CD4-positive, alpha-beta T cell treated with Interleukin-1 beta for 1 hour (primary cell): Measurements from ENCODE around the gene C3orf22.
"Not testable (repeated sequence)": the region's sequence is repeated elsewhere in the genome, so short reads cannot be mapped to it uniquely, and the experiment has no call there.

Experiments
- DNase-seq, 2 donors: peaks; one replicate each; pipeline ENCODE4 v3.0.0-alpha.2; 2020 to 2022

The C3orf22 gene, protein sequence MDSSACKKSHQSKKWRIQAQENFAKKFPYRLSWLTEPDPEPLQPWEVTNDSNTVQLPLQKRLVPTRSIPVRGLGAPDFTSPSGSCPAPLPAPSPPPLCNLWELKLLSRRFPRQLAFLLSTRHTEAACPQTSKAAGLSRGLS

DNA sequence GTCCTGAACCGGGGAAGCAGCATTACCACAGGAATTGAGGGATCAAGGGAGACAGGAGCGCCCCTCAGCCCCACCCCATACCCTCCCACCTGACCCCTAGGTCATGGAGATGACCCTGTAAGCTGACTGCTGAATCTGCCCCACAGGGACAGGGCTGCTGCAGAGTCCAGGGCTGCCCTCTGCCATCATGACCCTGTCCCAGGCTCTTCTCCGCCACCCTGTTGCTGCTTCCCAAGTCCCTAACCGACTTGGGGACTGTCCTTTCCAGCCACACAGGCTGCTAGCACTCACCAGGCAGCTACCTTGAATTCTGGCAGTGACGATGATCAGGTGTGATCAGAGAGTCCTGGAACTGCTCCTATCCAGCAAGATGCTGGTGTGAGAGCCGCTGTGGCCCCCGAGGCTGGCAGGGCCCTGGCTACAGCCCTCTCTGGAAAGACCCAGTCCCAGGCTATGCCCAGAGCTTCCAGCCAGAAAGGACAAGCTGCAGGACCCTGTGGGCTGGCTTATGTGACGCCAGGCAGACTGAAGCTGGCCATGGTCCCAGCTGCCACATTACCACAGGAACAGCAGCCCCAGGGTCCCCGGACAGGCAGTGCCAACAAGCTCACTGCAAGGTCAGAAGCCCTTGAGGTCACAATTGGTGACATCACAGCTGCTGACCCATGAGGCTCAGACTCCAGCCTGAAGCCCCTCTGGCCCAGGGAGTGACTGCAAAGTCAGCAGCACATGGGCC is at the start of gene C3orf22:
Gene C3orf22, minus strand, starts transcription at position 597 of the 736 bp plus-strand sequence. CDS start 5,542 bp downstream, outside the sequence.
- DNase-seq = no peak

DNA sequence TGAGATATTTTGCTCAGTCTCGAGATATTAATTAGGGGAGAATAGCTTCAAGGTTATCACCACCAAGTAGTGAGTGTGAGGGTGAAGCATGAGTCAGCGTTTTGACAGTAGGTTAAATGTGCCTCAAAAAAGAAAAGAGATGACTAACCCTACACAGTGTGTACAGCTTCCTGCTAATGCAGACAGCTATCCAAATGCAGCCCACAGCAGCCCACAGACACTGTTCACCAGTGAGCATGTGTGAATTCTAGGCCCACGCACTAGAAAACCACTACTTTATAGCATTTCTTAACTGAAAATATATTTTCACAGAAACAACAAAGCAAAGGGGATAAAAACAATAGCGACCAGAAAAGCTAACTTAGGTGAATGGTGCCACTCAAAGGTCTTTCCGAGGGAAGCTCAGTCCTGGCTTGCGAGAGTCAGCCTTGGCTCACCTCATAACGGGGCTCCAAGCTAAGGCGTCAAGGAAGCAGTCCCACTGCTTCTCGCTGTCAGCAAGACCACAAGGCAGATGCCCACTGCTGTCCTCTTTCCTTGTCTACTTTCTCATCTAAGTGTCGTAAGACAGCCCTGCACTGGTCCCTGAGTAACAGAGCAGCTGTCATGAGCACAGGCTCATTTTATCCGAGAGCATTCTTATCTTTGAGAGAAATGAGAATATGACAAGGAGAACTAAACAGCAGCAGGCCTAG is 48.6 kb upstream of the C3orf22 start:
- peak in 1 of 2 donors; percentile 11 for DNase-seq

DNA sequence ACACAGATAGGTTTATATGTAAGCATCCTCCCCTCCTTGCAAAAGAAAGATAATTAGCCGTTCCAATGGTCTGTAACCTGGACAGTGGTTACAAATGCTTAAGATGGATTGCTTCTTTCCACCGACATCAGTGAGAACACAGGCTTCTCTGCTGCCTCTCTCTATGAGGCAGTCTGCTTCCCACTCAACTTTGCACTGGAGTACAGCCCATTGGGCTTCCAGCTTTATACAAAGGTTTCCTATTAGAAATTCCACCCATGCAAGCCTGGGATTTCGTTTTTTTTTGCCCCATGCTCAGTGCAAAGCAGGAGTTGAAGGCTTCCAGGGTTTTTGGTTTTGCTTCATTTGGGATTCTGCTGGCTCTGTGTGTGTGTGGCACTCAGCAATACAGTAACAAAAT is 47.3 kb upstream of the C3orf22 start:
- no peak for DNase-seq

DNA sequence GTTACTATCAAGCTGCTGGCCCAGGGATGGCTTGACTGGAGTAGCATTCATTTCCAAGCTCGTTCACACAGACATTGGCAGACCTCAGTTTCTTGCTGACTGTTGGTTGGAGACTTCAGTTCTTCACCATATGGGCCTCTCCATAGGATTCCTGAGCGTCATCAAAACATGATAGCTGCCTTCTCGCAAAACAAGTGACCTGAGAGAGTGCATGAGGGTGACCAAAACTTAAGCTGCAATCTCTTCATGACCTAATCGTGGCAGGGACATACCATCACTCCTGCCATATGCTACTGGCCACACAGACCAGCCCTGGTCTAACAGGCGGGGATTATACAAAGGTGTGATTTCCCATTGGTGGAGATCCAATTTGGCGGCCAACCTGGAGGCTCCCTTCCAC is 46.0 kb upstream of the C3orf22 start:
- no peak for DNase-seq

DNA sequence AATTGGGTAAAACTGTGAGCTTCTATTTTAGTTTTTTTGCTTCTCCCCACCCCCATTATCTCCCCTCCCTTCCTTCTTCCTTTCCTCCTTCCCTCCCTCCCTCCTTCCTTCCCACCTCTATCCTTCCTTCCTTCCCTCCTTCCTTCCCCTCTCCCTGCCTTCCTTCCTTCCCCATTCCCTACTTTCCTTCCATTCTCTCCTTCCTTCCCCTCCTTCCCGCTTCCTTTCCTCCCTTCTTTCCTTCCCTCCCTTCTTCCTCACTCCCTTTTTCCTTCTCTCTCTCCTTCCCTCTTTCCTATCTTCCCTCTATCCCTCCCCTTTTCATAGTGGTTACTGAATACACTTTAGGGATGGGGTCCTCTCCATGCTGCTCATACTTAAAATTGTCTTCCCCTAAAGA is 40.4 kb upstream of the C3orf22 start:
- DNase-seq = no peak

DNA sequence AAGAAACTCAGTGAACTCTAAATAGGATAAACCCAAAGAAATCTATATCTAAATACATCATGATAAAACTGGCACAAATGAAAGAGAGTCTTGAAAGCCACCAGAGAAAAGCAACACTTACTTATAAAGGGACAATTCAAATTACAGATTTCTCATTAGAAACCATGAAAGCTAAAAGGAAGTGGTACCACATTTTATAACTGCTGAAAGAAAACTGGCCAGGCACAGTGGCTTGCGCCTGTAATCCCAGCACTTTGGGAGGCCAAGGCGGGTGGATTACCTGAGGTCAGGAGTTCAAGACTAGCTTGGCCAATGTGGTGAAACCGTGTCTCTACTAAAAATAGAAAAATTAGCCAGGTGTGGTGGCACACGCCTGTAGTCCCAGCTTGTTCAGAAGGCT is 36.7 kb upstream of the C3orf22 start:
- not testable (repeated sequence) for DNase-seq

DNA sequence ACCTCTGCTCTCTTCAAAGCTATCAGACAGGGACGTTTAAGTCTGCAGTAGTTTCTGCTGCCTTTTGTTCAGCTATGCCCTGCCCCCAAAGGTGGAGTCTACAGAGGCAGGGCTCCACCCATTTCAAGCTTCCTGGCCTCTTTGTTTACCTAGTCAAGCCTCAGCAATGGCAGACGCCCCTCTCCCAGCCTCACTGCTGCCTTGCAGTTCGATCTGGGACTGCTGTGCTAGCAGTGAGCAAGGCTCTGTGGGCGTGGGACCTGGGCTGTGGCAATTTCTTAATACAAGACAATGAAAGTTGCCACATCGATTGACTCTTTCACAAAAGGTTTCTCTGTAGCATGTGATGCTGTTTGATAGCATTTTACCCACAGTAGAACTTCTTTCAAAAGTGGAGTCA is 32.8 kb upstream of the C3orf22 start:
- not testable (repeated sequence) for DNase-seq

DNA sequence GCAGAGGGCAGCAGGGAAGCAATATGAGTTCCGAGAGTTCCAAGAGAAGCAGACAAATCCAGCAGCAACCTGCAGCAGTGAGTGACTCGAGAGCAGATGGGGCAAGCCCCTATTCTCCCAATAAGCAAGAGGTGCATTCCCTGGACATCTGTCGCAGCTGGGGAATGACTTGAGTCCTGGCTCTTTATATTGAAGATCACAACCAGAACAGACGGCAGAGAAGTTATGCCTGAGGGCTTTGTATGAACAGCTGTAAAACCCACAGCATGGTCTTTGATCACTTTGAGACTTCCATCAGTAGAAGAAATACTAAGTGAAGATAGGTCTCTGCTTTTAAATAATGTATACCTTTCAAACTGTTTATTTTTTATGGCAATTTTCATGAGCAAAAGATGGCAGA is 23.6 kb upstream of the C3orf22 start:
- no peak for DNase-seq

DNA sequence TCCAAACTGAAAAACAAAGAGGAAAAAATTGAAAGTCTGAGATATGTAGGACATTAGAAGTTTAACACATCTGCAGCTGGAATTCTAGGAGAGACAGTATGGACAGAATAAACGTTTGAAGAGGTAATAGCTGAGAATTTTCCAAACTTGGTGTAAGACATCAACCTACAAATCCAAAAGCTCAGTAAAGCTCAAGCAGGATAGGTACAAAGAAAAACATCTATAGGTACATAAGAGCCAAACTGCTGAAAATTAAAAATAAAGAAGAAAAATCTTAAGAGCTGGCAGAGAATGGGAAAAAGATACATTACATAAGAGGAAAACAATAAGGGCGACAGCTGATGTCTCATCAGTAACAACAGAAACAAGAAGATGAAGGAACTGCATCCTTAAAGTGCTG is 22.8 kb upstream of the C3orf22 start:
- DNase-seq = no peak

DNA sequence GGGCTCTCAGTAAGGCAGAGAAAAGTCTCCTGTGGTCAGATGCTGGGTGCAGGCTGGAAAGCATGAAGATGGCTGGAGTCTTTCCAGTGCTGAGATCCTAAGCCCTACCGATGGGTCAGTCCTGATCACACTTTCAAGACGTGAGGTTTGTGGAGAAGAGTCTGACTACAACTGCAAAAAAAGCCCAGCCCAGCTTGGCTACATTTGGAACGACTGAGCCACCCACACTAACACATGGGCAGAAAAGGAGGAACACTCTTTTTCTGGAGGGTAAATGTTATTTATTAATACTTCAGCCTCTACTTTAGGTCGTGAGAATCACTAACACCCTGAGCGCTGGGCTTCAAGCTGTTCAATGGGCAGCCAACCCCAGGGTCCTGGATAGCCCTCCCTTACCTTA is 22.0 kb upstream of the C3orf22 start:
- no peak for DNase-seq

DNA sequence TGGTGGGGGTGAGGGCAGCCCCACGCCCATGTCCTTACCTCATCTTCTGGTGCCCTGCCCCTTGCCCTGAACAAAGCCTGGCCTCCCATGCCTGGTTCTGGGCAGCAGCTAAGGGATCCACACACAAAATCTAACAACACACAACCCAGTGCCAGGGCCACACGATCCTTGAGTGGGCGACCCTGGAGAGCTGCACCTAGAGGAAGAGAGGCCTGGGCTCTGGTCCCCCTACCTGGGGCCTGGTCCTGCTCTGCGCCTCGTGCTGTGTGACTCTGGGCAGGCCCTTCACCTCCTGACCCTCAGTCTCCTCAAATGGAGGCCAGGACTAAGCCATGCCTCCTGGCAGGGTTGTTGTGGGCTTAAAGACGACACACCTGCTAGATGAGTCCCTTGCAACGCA is 20.0 kb upstream of the C3orf22 start:
- no peak for DNase-seq

DNA sequence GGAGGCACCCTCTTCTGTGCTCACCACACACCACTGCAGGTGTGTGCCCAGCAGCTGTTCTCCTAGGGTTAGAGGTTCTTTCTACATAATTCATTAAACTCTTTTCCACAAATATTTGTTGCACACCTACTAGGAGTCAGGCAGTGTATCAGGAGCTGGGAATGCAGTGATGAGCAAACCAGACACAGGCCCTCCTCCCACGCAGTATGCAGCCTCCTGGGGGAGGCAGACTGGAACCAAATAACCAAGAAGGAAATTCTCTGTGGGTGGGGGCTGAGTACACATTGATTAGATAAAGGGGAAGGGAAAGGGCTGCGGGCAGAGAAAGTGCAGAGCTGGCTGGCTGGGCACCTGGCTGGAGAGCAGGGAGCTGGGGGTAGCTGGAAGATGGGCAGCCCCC is 18.5 kb upstream of the C3orf22 start:
- no peak for DNase-seq

DNA sequence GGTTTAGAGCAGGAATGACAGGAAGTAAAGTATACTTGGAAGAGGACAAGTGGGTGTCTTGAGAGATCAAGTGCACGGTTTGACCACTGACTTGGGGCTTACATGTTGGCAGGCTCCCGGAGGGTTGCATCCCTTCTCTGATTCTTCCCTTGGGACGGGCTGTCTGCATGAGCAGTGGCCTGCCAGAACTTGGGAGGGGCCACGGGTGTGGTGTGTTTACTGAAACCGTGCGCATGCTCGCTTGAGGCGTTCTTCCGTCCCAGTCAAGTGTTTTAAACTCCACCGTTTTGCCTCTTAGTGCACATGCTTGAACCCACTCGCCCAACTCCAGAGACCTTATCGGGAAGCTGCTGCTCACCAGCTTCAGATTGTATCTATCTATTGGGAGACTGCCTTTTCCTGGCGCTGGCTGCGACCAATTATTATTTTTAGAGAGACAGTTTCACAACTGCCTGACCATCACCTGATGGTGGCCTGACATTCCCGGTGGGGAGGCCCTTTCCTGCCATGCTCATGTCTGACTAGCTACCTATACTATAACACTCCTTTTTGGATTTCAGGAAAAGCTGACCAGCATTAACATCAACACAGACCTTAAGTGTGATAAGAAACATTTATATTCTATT is 14.9 kb upstream of the C3orf22 start:
- no peak for DNase-seq

DNA sequence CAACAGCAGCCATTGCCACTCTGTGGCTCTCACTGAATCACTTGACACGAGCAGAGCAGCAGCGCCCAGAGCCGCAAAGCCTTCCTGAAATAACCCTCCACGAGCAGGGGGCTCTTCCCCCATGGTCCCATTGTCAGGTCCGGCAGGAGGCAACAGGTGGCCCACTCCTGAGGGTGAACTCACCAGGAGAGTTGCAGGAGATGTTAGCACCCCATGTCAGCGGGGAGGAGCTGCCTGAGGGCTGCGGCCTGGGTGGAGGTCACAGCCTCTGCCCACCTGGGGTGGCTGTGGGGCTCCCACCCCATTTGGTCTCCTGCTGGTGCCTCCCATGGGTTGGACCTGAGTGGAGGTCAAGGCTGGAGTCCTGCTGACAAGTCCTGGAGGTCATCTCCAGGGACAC is 12.3 kb upstream of the C3orf22 start:
- DNase-seq = no peak

DNA sequence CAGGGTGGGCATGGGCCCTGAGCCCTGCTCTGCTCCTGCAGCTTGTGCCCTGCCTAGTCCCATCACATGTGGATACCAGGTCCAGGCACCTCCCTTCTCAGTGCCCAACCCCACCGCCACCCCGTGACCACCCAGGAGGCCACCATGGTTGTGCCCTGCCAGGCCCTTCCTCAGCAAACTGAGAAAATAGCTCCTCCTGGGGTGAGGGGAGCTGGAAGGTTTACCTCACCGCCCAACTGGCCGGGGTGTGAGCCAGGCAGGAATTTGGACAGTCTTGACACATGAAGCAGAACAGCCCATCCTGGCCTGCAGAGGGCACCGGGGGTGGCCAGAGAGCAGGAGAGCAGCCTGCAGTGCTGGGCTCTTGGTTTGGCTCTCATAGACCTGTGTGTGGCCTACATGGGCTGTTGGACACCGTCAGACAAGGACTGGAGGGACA is 11.4 kb upstream of the C3orf22 start:
- no peak for DNase-seq

DNA sequence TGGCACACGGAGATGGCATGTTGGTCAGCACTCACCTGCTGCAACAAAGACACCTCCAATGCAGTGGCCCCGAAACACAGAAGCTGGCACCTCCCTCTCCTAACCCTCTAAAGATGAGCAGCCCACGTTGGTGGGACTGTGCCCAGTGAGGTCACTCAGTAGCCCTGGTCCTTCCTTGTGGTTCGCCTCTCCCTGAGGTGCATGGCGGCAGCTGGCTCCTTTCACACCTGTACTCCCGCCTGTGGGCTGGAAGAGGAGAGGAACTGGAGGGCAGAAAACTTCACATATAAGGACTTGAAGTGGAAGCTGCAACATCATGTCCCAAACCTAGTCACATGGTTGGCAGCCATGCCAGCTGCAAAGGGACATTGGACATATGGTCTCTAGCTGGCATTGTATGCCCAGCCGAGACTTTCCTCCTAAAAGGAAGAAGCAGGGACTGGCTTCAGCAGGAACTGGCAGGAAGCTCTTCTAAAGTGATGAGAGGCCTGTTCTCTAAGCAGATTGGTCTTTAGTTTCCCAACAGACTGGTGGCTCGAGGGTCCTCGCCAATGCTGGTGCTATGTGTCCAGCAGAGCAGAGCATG is 10.8 kb upstream of the C3orf22 start:
- no peak for DNase-seq

DNA sequence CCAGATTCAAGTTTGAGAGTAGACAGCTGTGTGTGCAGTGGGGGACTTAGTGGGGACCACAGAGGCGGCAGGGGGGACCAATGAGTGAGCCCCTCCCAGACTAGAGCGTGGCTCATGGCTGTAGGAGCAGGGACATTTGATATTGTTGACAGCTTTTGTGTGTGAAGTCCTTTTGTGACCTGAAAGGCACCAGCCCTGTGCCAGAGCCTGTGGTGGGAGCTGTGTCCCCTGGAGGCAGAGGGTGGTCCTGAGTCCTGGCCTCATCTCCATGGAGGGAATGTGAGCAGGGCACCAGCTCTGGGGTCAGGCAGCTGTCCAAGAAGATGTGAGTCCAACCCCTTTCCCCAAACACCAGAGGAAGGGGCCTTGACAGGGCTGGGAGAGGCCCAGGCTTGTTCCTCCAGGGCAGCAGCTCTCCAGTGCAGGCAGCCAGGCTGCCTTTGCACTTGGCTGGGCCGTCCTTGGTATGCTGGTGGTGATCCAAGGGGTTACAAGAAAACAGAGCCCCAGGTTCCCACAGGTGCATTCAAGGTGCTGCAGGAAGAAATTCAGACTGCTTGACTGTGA is 10.1 kb upstream of the C3orf22 start:
- DNase-seq = no peak

DNA sequence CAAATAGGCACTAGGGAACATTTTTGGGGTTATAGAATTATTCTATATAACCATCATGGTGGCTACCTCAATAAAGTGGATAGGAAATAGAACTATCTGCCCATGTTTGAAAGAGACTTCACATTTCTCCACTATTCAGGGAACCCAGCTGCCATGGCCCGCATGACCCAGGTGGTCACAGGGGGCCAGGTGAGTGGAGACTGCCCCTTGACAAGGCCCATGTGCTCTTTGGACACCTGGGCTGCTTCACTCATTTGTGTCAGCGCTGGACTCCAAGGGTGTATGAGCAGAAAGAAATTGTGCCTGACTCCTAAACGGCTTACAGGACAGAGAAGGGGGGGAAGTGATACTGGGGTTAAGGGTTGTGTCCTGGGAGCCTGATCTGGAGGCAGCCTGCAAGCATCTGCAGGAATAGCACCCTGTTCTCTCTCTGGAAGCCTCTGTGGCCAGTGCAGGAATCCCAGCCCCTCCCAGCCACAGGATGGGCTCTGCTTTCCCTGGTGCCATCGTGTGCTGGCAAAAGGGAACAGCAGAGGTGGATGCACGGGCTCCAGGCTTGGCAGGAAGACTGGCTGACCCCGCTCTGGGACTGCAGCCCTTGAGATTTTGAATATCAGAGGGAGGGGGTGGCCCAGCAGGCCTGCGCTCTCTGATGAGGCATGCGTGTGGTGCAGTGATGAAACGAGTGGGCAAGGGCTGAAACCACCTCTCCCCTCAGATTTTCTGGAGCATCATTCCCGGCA is 9.1 kb upstream of the C3orf22 start:
- DNase-seq = no peak

DNA sequence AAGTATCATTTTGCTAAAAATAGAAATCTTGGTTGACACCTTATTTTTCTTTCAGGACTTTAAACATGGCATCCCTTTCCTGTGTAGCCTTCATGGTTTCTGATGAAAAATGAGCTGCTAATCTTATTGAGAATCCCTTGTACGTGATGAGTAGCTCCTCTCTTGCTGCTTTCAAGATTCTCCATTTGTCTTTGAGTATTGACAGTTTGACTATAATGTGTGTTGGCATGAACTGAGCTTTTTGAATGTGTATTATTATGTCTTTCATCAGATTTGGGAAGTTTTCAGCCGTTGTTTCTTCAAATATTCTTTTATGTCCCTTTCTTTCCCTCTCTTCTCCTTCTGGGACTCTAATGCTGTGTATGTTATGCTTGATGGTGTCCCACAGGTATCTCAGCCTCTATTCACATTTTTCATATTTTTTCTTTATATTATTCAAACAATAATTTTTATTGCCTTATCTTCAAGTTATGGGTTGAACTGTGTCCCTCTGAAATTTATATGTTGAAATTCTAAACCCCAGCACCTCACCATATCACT is 4.1 kb upstream of the C3orf22 start:
- DNase-seq = no peak

DNA sequence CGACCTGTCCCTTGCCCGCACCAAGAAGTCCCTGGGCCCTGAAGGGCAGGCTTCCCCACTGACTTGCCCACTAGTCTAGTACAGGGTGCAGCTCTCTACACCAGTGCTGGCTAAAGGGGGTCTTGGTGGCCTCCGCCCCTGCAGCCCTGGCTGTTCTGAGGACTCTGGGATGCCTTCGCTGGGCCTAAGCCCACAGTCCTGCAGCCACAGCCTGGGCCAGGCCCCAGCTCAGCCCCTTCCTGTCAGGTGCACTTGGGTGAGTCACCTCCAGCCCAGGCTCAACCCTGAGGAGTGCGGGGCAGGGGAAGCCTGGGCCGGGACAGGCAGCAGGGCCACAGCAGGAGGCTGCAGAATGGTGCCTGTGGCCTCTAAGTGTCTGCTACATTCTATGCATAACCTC is 971 bp downstream of the C3orf22 start:
- DNase-seq = no peak

DNA sequence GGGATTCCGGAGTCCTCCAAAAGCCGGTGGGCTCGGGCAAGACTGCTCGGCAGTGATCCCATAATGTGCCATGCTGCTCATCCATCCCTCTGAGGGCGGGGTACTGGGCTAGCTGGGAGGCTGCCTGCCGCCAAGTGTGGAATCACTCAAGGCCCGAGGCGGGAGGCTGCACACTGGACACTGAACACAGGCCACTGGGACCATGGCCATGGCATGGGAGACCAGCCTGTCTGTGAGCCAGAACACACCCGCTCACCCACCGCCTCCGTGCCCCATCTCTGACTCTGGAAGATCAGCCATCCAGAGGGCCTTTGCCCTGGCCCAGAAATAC is 1.4 kb downstream of the C3orf22 start:
- no peak for DNase-seq
